HG02610 (cell line): ENCODE data around the gene IL15.

Experiments used
- ATAC-seq: cut with Tn5 transposase; IDR thresholded peaks from one replicate; pipeline ENCODE4 v1.9.1; 2021; ENCODE audit warnings: mild to moderate bottlenecking, moderate library complexity; ENCODE audit not compliant: unreplicated experiment

Gene IL15

DNA sequence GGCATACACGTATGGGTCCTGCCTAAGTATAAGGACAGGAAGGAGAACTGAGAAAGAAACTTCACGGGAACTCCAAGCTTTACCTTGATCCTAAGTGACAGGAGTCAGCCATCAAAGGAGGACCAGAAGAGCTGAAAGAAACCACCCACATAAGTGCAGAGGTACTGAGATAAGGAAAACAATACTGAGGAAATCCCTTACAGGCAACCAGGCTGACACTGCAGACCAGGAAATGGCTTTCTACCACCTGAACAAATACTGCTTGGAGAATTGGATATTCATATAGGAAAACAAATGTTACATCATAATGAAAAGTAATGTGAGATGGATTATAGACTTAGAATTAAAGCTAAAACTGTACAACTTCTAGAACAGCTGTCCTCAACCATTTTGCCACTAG is 127.0 kb downstream of the IL15 start:
- ATAC-seq, result no peak

DNA sequence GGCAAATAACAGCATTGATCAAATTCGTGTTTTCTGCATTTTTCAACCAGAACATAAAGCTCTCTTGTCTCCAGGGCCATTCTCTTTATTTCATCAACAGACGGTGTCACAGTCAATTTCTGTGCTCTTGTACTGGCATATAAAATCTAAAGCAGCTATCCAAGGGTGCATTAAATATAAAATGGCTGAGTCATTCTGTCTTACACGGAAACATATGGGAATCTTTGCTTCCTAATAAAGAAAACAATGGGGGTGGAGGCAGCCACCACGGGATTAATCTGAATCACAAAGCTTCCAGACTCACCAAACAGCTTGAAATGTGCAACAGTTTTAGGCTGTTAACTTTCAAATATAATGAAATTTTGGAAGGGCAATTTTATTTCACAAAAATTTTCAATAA is 132.6 kb downstream of the IL15 start:
- ATAC-seq, result no peak

DNA sequence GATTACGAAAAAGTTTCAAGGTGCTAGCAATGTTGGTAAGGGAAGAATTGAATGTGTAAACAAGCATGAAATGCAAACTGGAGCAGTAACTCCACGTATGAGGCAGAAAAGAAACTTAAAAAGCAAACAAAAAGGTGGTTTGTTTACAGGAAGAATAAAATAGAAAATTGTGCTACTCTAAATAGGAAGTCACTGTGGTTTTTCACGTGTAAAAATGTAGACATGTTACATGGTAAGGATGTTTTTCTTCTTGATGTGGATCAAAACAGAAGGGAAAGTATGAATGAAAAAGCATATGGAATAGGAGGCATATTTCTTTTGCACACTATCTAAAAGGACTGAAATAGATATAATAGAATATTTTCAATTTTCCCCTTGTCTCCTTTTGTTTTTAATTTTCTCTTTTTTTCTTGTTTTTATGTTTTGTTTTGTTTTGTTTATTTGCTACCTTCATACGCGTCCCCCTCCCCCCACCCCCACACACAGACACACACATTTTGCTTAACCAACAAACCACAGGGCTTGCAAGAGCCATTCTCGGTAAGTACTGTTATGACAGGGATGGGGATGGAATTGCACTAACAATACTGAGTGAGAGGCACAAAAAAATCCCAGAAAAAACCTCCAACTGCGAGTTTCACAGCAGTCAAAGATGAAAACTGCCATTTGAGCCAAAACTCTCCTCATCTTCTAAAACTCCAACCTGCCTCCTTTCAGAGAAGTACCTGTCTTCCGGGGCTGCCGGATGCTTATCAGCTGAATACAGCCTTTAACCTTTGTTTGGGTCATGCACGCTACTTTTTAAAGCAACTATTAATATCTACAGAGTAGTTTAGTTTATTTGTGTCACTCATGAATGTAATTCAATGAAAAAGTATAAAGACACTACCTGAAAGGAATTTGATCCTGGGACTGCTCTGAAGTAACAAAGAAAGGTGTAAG is 135.8 kb downstream of the IL15 start:
- peak; percentile 96 for ATAC-seq

DNA sequence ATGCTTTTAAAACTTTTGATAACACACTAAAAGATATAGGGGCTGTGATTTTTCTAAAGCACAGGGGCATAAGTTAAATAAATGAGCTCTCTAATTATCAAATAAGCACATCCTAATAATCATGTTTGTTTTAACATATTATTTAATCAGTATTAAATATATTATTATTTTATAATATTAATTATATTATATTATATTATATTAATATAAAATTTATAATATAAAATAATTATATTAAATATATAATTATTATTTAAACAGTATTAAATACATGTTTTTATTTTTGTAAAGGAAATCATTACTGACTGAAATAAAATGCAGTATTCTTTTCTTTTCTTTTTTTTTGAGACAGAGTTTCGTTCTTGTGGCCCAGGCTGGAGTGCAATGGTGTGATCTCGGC is 136.5 kb downstream of the IL15 start:
- ATAC-seq, result no peak

DNA sequence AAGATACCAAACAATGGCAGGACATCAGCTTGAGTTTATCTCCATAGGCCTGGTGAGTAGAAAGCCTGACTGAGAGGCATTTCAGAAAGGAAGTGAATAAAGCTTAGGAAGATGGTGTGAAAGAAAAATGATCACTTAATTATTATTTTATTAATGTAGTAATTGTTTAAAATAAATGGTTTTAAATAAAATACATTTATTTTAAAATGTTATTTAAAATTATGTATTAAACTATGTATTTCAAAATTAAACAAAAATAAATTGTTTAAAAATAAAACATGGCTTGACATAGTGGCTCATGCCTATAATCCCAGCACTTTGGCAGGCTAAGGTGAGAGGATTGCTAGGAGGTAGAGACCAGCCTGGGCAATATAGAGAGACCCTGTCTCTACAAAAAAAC is 145.8 kb downstream of the IL15 start:
- no peak for ATAC-seq
